Astrocyte (in vitro differentiated cells and primary cell): ENCODE measurements around the gene RAPGEF2. TPM values are rescaled to one million over a fixed set of nuclear protein-coding genes. Genes with fewer than 3 reads are reported as not detected.

Source experiments
- DNase-seq: peaks from one replicate; pipeline ENCODE4 v3.0.0-alpha.2; 2010; ENCODE audit warnings: low read depth
- FAIRE-seq: peaks from 2 replicates; lab custom pipeline; 2011; peaks lifted over from hg19 to GRCh38; lab: Jason Lieb, UNC
- H2AFZ ChIP-seq: 2 replicates; pipeline ENCODE4 v1.6.0; 2012; ENCODE audit warnings: low read depth, low read length, inconsistent platforms
- H3K27ac ChIP-seq: 2 replicates; pipeline ENCODE4 v1.5.1; 2011; ENCODE audit warnings: low read depth, low read length, inconsistent platforms
- H3K27me3 ChIP-seq: 2 replicates; pipeline ENCODE4 v1.6.0; 2011; ENCODE audit warnings: low read length, inconsistent platforms; ENCODE audit not compliant: insufficient read depth
- H3K36me3 ChIP-seq: 2 replicates; pipeline ENCODE4 v1.5.1; 2011; ENCODE audit warnings: low read length, inconsistent platforms; ENCODE audit not compliant: insufficient read depth
- H3K4me1 ChIP-seq: 2 replicates; pipeline ENCODE4 v1.5.1; 2011; ENCODE audit warnings: low read length, inconsistent platforms; ENCODE audit not compliant: insufficient read depth
- H3K4me2 ChIP-seq: 2 replicates; pipeline ENCODE4 v1.6.0; 2012; ENCODE audit warnings: low read length, inconsistent platforms
- H3K4me3 ChIP-seq: 2 replicates; pipeline ENCODE4 v1.5.1; 2011; ENCODE audit warnings: low read depth, mild to moderate bottlenecking, low read length, inconsistent platforms; ENCODE audit not compliant: insufficient read depth
- H3K79me2 ChIP-seq: 2 replicates; pipeline ENCODE4 v1.6.0; 2012; ENCODE audit warnings: mild to moderate bottlenecking, low read length, inconsistent platforms; ENCODE audit not compliant: insufficient read depth
- H3K9ac ChIP-seq: 2 replicates; pipeline ENCODE4 v1.6.0; 2012; ENCODE audit warnings: mild to moderate bottlenecking, low read length, inconsistent platforms
- H3K9me3 ChIP-seq: 2 replicates; pipeline ENCODE4 v1.5.1; 2012; ENCODE audit warnings: low read depth, mild to moderate bottlenecking, low read length, inconsistent platforms; ENCODE audit not compliant: insufficient read depth
- H4K20me1 ChIP-seq: 2 replicates; pipeline ENCODE4 v1.6.0; 2012; ENCODE audit warnings: low read length, inconsistent platforms; ENCODE audit not compliant: insufficient read depth
- H3K27ac Mint-ChIP-seq: one replicate; pipeline ENCODE4 v1.8.0; 2021; ENCODE audit warnings: mild to moderate bottlenecking, mixed read lengths; ENCODE audit not compliant: unreplicated experiment
- H3K27me3 Mint-ChIP-seq: one replicate; pipeline ENCODE4 v1.8.0; 2021; ENCODE audit warnings: low read depth, mixed read lengths; ENCODE audit not compliant: unreplicated experiment
- H3K36me3 Mint-ChIP-seq: one replicate; pipeline ENCODE4 v1.8.0; 2021; ENCODE audit warnings: low read depth, mixed read lengths; ENCODE audit not compliant: unreplicated experiment
- H3K4me1 Mint-ChIP-seq: one replicate; pipeline ENCODE4 v1.8.0; 2021; ENCODE audit warnings: low read depth, mixed read lengths; ENCODE audit not compliant: unreplicated experiment
- H3K4me3 Mint-ChIP-seq: one replicate; pipeline ENCODE4 v1.8.0; 2021; ENCODE audit warnings: mild to moderate bottlenecking, moderate library complexity, mixed read lengths; ENCODE audit not compliant: unreplicated experiment
- H3K9me3 Mint-ChIP-seq: one replicate; pipeline ENCODE4 v1.8.0; 2021; ENCODE audit warnings: mild to moderate bottlenecking, mixed read lengths; ENCODE audit not compliant: unreplicated experiment
- EZH2 ChIP-seq: IDR thresholded peaks from 2 replicates; pipeline ENCODE4 v1.6.1; 2012; ENCODE audit warnings: mild to moderate bottlenecking, low read length, inconsistent platforms; ENCODE audit not compliant: insufficient read depth
- total RNA-seq: library from RNA; stranded (reverse); gene quantifications from 2 replicates; pipeline ENCODE4 v1.2.1, GENCODE V29; 2021
- TF ChIP-seq, protein P1 (sequence below): IDR thresholded peaks from 2 replicates; pipeline ENCODE4 v1.5.1; 2011; ENCODE audit warnings: low read depth, mild to moderate bottlenecking, inconsistent platforms, low read length, moderate library complexity; ENCODE audit not compliant: insufficient read depth

RAPGEF2 gene
- total RNA-seq, 1 donor from 2014 or later, result 59.0 TPM

DNA sequence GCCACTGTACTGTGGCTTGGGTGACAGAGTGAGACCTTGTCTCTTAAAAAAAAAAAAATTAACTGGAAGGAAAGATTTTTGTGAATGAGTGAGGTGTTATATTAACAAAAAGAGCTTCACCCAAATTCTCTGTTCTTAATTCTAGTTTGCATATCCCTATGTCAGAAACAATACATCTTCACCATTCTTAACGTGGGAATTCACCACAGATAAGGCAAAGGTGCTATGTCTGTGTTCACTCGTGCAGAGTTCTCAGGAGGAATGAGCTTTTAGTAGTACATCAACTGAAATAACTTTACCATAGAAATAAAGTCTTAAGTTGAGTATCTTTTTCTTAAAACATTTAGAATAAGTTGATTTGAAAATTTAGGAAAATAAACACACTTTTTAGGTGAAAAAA, 135.1 kb downstream of the RAPGEF2 start:
- Mint-ChIP-seq H3K36me3 (peaks cover 7% of the 10 kb centered on the region), H3K9me3 (no peaks in the 10 kb centered on the region), H3K4me3 (no peak overlapping the region), H3K27me3 (no peaks in the 10 kb centered on the region), H3K27ac (no peak overlapping the region), H3K4me1 (peaks cover 17% of the 10 kb centered on the region)
- no peak overlapping the region for H3K4me2 ChIP-seq
- H3K27ac ChIP-seq, result no peak overlapping the region
- H3K4me1 ChIP-seq, result no peaks in the 10 kb centered on the region
- TF ChIP-seq, protein P1, sequence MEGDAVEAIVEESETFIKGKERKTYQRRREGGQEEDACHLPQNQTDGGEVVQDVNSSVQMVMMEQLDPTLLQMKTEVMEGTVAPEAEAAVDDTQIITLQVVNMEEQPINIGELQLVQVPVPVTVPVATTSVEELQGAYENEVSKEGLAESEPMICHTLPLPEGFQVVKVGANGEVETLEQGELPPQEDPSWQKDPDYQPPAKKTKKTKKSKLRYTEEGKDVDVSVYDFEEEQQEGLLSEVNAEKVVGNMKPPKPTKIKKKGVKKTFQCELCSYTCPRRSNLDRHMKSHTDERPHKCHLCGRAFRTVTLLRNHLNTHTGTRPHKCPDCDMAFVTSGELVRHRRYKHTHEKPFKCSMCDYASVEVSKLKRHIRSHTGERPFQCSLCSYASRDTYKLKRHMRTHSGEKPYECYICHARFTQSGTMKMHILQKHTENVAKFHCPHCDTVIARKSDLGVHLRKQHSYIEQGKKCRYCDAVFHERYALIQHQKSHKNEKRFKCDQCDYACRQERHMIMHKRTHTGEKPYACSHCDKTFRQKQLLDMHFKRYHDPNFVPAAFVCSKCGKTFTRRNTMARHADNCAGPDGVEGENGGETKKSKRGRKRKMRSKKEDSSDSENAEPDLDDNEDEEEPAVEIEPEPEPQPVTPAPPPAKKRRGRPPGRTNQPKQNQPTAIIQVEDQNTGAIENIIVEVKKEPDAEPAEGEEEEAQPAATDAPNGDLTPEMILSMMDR, result no peak
- no peak for TF ChIP-seq EZH2
- no peaks in the 10 kb centered on the region for H3K27me3 ChIP-seq
- DNase-seq (no peak), FAIRE-seq (no peak)
- no peak overlapping the region for H3K9ac ChIP-seq
- H3K9me3 ChIP-seq, result no peaks in the 10 kb centered on the region
- no peaks in the 10 kb centered on the region for H4K20me1 ChIP-seq
- H3K4me3 ChIP-seq, result no peak overlapping the region
- no peak overlapping the region for H2AFZ ChIP-seq
- H3K36me3 ChIP-seq, result peaks cover 2% of the 10 kb centered on the region
- peaks cover 39% of the 10 kb centered on the region for H3K79me2 ChIP-seq

DNA sequence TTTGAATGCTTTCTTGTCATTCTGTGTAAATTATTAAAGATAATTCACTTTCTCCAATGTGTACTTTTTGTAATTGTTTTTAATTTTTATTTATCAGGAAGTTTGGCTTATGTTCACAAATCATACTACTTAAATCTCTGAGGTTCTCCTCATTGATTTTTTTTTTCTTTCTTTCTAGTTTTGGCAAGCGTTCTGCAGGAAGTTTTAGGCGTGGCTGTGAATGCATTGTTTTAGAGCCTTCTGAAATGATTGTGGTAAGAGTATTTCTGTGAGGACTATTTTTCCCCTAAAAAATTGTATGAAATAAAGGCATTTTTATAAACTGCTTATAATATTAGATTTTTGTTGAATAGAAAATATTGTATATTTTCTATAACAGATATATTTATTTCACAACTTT, 135.8 kb downstream of the RAPGEF2 start:
- Histone ChIP-seq H3K4me2 (no peak overlapping the region), H3K4me1 (no peaks in the 10 kb centered on the region), H3K27ac (no peak overlapping the region), H3K36me3 (peaks cover 2% of the 10 kb centered on the region), H4K20me1 (no peaks in the 10 kb centered on the region), H3K79me2 (peaks cover 33% of the 10 kb centered on the region), H3K9ac (no peak overlapping the region), H3K4me3 (no peak overlapping the region), H2AFZ (no peak overlapping the region), H3K27me3 (no peaks in the 10 kb centered on the region), H3K9me3 (no peaks in the 10 kb centered on the region)
- Mint-ChIP-seq H3K27me3 (no peaks in the 10 kb centered on the region), H3K36me3 (peaks cover 5% of the 10 kb centered on the region), H3K4me3 (no peak overlapping the region), H3K27ac (no peak overlapping the region), H3K4me1 (peaks cover 15% of the 10 kb centered on the region), H3K9me3 (no peaks in the 10 kb centered on the region)
- FAIRE-seq, result no peak
- no peak for TF ChIP-seq EZH2
- TF ChIP-seq, protein P1, result no peak
- peak; percentile 35 for DNase-seq

DNA sequence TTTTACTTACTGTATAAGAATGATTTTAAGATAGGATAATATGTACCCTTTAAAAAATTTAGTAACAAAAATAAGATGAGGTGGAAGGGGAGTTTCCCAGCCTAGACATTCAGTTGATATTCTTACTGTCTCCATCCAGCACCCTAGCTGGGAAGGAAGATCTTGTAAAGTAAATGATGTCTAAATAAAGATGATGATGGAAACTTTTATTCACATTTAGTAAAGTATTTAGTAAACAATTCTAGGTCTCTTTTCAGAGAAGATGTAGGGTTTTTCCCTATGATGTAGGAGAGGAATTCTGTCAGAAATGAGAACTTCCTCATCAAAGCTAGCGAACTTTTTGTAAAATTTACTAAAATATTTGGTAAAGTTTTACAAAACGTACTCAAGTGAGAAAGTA, 136.8 kb downstream of the RAPGEF2 start:
- no peak overlapping the region for H3K4me3 Mint-ChIP-seq
- peaks cover 29% of the 10 kb centered on the region for H3K79me2 ChIP-seq
- H3K36me3 ChIP-seq, result peaks cover 2% of the 10 kb centered on the region
- no peak overlapping the region for H2AFZ ChIP-seq
- no peak overlapping the region for H3K9ac ChIP-seq
- DNase-seq (no peak), FAIRE-seq (no peak)
- H3K9me3 ChIP-seq, result no peaks in the 10 kb centered on the region
- H3K27me3 ChIP-seq, result no peaks in the 10 kb centered on the region
- H3K4me1 ChIP-seq, result no peaks in the 10 kb centered on the region
- H3K27ac ChIP-seq, result no peak overlapping the region
- H3K27me3 Mint-ChIP-seq, result no peaks in the 10 kb centered on the region
- no peaks in the 10 kb centered on the region for H3K9me3 Mint-ChIP-seq
- peaks cover 15% of the 10 kb centered on the region for H3K4me1 Mint-ChIP-seq
- no peak overlapping the region for H3K27ac Mint-ChIP-seq
- no peaks in the 10 kb centered on the region for H4K20me1 ChIP-seq
- no peak overlapping the region for H3K4me3 ChIP-seq
- TF ChIP-seq, protein P1, result no peak
- TF ChIP-seq EZH2, result no peak
- H3K36me3 Mint-ChIP-seq, result peaks cover 5% of the 10 kb centered on the region
- H3K4me2 ChIP-seq, result no peak overlapping the region
